IMR-90 (cell line): ENCODE measurements around the gene FSIP1.

Experiments
- CEBPB ChIP-seq: IDR thresholded peaks from 2 replicates; pipeline ENCODE4 v1.6.1; 2012; ENCODE audit warnings: low read depth, low read length, improper control_type of control experiment
- MAZ ChIP-seq: IDR thresholded peaks from 2 replicates; pipeline ENCODE4 v1.6.1; 2012; ENCODE audit warnings: low read depth, mild to moderate bottlenecking, low read length, improper control_type of control experiment, moderate library complexity, borderline replicate concordance
- MXI1 ChIP-seq: IDR thresholded peaks from 2 replicates; pipeline ENCODE4 v1.6.1; 2012; ENCODE audit warnings: low read depth, mild to moderate bottlenecking, low read length, moderate library complexity, borderline replicate concordance
- POLR2A ChIP-seq: IDR thresholded peaks from 2 replicates; pipeline ENCODE4 v1.6.1; 2012; ENCODE audit warnings: mild to moderate bottlenecking, low read depth, low read length
- RAD21 ChIP-seq: IDR thresholded peaks from 2 replicates; pipeline ENCODE4 v1.6.1; 2012; ENCODE audit warnings: low read length, improper control_type of control experiment
- RCOR1 ChIP-seq: IDR thresholded peaks from 2 replicates; pipeline ENCODE4 v1.6.1; 2012; ENCODE audit warnings: mild to moderate bottlenecking, low read length, improper control_type of control experiment; ENCODE audit not compliant: insufficient replicate concordance
- RFX5 ChIP-seq: IDR thresholded peaks from 2 replicates; pipeline ENCODE4 v1.8.0; 2012; ENCODE audit warnings: low read depth, mild to moderate bottlenecking, low read length, moderate library complexity
- TF ChIP-seq, protein P1 (sequence below): conservative IDR thresholded peaks from 2 replicates; pipeline ENCODE4 v1.5.1; 2012; ENCODE audit warnings: mild to moderate bottlenecking, low read depth, low read length, improper control_type of control experiment

DNA sequence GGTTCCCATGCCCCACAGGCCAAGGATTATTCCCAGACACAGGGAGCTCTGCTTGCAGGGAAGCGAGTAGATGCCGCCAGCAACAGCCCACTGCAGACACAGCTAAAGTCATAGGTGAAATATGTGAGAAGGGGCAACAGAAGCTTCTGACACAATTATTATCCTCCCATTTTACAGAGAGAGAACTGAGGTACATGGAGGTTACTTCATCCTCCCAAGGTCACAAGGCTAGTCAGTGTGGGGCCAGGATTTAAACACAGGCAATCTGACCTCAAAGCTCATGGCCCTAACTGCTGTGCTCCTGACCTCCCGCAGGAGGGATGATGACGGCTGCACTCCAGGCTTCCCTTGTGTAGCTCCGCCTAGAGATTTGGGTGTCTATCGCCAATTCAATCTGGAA, 15.7 kb upstream of the FSIP1 start:
- TF ChIP-seq POLR2A (no peak), RCOR1 (no peak), RAD21 (no peak), CEBPB (no peak), MAZ (no peak), RFX5 (no peak), MXI1 (no peak)
- TF ChIP-seq, protein P1, sequence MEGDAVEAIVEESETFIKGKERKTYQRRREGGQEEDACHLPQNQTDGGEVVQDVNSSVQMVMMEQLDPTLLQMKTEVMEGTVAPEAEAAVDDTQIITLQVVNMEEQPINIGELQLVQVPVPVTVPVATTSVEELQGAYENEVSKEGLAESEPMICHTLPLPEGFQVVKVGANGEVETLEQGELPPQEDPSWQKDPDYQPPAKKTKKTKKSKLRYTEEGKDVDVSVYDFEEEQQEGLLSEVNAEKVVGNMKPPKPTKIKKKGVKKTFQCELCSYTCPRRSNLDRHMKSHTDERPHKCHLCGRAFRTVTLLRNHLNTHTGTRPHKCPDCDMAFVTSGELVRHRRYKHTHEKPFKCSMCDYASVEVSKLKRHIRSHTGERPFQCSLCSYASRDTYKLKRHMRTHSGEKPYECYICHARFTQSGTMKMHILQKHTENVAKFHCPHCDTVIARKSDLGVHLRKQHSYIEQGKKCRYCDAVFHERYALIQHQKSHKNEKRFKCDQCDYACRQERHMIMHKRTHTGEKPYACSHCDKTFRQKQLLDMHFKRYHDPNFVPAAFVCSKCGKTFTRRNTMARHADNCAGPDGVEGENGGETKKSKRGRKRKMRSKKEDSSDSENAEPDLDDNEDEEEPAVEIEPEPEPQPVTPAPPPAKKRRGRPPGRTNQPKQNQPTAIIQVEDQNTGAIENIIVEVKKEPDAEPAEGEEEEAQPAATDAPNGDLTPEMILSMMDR: no peak
